ENCODE measurements around the gene POU6F1.
"Not testable (repeated sequence)": the region's sequence is repeated elsewhere in the genome, so short reads cannot be mapped to it uniquely, and the experiment has no call there.

POU6F1 gene

DNA sequence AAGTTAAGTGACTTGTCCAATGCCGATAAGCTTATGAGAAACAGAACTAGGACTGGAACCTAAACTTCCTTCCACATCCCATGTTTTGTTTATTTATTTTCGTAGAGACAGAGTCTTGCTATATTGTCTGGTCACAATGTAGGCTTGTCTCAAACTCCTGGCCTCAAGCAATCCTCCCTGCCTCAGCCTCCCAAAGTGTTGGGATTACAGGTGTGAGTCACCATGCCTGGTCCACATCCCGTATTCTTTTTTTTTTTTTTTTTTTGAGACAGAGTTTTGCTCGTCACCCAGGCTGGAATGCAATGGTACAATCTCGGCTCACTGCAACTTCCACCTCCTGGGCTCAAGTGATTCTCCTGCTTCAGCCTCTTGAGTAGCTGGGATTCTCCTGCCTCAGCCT is 9.2 kb upstream of the POU6F1 start:
- not testable (repeated sequence) for DNase-seq (ENCODE audit: low spot score)

DNA sequence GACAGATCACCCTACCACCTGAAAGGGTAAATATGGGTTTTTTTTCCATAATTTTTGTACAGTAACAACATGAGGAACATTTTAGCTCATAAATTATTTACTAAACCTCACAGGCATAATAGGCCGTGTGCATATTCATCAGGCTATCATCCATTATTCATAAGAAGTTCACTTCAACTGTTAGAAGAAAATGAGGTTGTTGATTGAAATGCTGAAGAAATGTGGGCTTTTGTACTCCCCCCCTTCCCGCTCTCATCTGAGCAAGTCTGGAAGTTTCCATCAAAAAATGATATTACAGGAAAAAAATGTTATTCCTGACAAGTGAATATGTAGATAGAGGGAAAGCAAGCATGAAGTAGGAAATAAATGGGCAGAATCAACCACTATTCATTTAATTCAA is 7.9 kb upstream of the POU6F1 start:
- DNase-seq (ENCODE audit: low spot score), result no peak

DNA sequence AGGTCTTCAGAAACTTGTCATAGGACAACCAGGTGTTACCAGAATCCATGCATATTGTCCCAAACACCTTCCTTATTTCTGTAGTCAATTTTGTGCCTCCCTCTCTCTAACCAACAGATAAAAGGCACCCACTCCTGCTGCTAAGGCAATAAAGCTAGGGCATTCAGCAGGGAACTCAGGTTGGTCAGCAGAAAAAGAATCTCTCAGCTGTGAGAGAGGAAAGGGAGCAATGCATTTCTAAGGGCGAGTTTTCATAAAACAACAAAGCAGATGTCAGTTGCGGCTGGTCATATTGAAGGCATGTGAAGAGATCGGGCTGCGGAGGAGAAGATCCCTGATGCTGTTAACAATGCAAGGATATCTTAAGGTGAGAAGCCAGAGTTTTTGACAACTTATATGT is 7.4 kb upstream of the POU6F1 start:
- no peak for DNase-seq (ENCODE audit: low spot score)

DNA sequence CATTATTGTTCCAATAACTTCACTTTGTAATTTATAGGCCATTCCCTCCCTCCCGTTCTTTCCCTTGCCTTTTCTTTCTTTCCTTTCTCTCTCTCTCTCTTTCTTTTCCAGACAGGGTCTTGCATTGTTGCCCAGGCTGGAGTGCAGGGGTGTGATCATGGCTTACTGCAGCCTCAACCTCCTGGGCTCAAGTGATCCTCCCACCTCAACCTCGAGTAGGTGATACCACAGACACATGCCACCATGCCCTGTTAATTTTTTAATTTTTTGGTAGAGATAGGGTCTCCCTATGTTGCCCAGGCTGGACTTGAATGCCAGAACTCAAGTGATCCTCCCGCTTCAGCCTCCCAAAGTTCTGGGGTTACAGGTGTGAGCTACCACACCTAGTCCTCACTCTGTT is 6.8 kb upstream of the POU6F1 start:
- DNase-seq (ENCODE audit: low spot score), result no peak

DNA sequence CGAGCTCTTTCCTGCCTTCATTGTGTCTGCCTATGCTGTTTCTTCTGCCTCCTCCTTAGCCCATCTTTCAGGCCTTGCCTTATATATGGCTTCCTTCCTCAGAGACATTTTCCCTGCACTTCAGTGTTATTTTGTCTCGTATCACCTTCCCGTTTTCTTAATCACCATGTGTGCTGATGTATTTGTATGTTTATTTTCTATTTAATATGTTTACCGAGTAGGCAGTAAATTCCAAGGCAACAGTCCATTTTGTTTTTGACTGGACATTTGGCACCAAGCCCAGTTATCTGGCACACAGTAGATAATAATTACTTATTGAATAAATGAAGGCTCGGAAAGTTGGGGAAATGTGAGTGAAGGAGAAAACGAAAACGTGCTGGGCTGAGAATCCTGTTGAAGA is 4.6 kb upstream of the POU6F1 start:
- no peak for DNase-seq (ENCODE audit: low spot score)

DNA sequence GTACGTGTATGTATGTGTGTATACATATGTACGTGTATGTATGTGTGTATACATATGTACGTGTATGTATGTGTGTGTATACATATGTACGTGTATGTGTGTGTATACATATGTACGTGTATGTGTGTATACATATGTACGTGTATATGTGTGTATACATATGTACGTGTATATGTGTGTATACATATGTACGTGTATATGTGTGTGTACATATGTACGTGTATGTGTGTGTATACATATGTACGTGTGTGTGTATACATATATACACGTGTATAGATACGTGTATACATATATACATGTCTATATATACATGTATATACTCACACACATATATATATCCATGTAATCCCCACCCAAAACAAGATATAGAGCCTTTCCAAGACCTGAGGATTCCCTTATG is 2.0 kb upstream of the POU6F1 start:
- DNase-seq (ENCODE audit: low spot score), result not testable (repeated sequence)

DNA sequence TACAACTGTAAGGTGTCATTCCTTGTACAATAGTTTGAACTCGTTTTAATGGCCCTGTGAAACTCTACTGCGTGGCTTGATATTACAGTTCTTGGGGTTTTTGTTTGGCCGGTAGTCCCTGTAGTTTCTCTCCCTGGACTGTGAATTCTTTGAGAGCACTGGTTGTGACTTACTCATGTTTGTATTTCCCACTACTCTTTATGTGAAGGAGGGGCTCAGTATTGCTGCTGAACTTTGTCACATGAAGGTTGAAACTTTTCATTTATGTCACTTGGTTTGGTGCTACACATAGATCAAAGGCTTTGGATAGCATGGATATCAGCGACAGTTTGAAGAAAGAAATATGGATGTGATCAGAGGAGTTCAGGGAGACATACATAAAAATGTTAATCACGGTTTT is 1.5 kb upstream of the POU6F1 start:
- DNase-seq (ENCODE audit: low spot score), result no peak

DNA sequence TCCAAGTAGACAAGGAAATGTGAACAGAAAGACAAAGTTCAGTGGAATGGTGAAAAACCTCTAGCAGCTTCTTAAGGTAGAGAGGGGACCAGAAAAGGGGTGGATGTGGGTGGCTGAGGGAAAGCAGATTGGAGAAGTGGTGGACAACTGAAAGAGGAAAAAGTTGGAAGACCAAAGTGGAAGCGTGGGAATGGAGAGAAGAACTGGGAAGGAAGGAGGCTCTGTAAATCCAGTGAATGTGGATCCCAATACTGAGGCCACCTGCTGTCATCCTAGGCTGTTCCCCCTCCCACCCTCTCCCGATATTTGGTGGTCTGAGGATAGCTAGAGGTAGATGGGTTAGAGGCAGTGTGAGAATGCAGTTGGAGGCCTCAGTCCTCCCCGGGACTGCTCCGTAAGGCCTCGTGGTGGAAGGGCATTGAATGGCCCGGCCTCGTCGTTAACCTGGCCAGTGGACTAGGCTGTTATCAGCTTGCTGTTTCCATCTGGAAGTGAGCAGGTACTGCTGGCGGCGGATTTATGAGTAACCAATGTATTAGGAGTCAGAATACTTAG is 822 bp upstream of the POU6F1 start:
- no peak for DNase-seq (ENCODE audit: low spot score)

DNA sequence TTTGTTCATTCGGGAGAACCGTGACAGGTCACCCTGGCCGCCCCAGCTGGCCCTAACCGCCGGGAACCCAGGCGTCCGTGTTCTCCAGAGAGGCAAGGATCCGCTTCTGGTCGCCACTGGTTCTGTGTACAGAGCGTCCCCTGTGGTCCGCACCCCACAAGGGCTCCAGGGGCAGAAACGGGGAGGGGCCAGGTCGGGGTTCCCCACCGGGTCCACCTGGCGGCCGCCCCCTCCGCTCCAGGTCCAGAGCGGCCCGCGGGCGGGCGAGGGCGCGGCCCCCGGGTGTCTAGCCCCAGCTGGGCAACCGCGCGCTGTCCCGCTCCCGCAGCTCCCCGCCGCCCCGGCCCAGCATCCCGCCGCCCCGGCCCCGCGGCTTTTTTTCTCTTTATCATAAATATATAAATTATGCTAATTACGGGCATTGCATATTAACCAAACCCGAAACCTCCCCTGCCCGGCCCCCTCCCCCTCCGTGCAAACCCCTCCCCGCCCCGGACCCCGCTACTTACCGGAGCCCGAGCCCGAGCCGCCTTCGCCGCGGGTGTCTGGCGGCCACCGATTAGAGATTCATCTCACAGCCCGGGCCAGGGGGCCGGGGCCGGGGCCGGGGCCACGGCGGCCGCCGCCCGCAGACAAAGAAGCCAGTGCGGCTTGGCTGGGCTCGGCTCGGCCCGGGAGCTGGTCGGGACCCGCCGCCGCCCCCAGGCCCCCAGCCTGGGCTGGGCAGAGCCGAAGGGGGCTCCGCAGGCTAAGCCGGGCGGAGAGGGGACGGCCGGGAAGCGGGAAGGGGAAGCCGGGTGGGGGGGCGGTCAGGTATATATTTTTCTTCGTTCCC is 512 bp downstream of the POU6F1 start:
- peak; percentile 13 for DNase-seq (ENCODE audit: low spot score)

DNA sequence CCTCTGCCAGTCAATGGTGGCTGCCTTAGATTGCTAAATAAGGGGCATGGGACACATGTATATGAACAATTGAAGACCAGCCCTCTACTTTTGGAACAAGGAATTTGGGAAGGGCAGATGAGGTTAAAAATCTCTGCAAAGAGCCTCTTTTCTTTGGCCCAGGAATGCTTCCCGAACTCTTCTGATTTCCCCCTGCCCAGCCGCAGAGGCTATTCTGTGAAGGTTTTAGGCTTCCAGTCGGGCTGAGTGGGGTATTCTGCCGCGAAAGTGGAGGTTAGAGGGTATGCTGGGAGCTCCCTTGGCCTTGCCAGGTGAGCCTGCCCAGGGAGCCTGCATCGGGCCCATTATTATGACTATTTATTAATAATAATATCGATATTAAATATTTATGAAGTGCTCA is 1.2 kb downstream of the POU6F1 start:
- no peak for DNase-seq (ENCODE audit: low spot score)

DNA sequence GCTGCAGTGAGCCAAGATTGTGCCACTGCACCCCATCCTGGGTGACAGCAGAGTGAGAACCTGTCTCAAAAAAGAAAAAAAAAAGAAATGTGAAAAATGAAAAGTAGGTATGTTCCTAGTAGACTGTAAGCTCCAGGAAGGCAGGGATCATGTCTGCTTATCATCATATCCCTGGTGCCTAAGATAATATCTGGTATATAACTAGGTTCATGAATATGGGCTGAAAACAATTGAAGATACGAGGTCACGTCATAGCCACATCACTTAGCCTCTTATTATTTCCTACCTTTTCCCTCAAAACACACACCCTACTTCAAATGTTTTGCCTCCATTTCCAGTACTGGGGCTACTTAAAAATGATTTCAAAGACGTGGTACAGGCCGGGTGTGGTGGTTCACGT is 3.0 kb downstream of the POU6F1 start:
- DNase-seq (ENCODE audit: low spot score), result no peak

DNA sequence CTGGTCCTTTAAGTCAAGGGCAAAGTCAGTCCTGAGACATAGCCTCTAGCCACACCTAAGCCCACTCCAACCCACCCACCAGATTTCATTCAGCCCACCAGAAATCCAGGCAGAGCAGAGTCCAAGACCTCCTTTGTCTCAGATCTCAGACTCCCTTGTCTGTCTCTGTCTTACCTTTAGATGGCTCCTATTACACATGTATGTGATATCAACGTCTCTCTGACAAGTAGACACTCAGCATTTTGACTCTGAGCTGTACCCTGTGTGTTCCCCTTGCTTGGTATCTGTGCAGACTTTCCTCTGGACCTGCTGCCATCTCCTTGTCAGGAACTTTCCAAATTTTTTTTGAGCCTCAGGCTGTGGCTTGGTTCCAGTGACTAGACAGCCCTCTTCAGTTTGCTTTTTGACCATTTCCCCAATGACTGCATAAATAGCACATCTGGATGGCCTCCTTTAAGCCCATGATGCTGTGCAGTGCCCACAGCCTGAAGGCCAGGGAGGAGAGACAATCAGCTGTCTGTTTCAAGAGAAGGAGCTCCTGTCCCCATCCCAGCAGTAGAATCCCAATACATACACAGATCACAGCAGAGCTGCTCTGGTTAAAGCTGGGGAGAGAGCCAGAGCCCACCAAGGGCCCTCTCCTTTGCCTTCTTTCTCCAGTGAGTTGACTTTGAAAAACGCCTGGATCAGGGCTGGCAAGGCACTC is 7.0 kb downstream of the POU6F1 start:
- no peak for DNase-seq (ENCODE audit: low spot score)

DNA sequence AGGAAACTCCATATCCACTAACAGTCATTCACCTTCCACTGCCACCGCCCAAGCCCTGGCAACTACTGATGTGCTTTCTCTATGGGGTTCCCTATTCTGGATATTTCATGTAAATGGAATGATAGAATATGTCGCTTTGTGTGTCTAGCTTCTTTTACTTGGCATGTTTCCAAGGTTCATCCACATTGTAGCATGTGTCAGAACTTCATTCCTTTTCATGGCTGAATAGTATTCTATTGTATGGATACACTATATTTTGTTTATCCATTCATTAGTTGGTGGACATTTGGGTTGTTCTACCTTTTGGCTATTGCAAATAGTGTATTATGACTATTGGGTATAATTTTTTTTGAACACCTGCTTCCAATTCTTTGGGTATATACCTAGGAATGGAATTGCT is 8.6 kb downstream of the POU6F1 start:
- DNase-seq (ENCODE audit: low spot score), result no peak

DNA sequence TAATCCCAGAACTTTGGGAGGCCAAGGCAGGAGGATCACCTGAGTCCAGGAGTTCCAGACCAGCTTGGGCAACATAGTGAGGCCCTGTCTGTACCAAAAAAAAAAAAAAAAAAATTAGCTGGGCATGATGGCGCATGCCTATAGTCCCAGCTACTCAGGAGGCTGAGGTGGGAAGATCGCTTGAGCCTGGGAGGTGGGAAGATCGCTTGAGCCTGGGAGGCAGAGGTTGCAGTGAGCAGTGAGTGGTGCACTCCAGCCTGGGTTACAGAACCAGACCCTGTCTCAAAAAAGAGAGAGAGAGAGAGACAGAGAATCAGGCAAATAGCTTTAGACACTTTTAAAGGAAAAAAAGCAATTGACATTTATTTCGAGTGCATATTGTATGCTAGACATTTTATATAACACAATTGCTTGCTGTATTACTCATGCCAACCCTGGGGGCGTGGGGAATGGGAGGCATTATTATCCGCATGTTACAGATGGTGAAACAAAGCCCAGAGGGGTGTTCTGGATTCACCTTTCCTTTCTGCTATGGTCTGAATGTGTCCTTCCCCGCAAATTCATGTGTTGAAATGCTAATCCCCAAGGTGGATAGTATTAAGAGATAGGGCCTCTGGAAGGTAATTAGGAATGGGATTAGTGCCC is 9.7 kb downstream of the POU6F1 start:
- no peak for DNase-seq (ENCODE audit: low spot score)

DNA sequence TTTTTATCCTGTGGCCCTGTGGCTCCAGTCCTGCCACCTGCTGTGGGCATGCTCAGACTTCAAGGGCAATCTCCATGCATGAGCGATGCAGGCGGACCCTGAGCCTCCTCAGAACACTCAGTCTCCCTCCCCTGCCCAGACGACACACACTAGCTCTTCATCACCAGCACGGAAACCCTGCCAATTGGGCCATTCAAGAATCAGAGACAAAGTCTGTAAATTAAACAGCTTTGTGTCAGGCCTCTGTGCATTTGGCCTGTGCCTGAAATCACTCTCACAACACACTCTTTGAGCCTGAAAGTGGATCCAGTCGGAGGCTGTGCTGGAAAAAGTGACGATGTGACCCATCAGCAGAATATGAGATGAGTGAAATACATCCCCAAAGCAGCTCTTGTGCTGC is 12.5 kb downstream of the POU6F1 start:
- DNase-seq (ENCODE audit: low spot score), result no peak

DNA sequence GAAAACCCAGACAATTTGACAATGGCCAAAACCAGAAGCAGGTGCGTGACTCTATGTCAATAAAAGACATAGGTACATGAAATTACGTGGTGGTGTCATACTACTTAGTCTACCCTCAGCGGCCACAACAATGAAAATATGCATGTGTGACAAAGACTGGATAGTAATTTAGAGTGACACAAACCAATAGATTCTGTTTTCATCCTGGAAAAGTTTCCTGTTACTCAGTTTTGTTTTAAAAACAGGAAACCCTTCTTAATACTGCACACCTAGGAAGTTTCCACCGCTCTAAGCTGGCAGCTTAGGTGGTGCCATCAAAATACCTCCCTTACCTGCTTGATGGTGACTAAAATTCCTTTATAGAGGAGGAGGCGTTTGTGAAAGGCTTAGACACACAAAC is 15.1 kb downstream of the POU6F1 start:
- no peak for DNase-seq (ENCODE audit: low spot score)

DNA sequence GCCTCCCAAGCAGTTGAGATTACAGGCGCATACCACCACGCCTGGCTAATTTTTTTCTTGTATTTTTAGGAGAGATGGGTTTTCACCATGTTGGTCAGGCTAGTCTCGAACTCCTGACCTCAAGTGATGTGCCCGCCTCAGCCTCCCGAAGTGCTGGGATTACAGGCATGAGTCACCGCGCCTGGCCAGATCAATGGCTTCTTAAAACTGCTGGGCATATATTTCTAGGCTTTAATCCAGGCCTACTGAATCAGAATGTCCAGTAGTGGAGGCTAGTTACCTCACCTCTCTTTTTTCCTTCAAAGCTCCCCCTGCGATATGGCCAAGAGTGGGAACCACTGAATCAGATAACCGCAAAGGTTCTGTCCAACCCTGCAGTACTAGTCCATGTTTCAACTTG is 17.1 kb downstream of the POU6F1 start:
- no peak for DNase-seq (ENCODE audit: low spot score)

DNA sequence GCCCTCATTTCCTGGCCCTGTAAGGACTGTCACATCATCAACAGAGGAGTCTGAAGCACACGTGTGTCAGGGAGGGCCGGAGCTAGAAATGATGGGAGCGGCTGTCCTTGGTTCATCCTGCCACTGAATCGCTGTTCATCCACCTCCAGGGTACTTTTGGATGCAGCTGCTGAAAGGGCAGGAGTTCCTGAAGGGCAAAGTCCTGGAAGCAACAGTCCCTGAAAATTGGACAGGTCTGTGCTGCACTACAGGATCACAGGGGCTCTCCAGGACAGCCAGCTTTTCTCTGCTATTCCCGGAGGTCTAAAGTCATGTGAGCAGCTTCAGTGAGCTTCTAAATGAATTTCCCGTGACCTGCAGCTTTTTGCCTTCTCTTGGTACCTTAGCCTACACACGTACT is 17.7 kb downstream of the POU6F1 start:
- DNase-seq (ENCODE audit: low spot score), result no peak

DNA sequence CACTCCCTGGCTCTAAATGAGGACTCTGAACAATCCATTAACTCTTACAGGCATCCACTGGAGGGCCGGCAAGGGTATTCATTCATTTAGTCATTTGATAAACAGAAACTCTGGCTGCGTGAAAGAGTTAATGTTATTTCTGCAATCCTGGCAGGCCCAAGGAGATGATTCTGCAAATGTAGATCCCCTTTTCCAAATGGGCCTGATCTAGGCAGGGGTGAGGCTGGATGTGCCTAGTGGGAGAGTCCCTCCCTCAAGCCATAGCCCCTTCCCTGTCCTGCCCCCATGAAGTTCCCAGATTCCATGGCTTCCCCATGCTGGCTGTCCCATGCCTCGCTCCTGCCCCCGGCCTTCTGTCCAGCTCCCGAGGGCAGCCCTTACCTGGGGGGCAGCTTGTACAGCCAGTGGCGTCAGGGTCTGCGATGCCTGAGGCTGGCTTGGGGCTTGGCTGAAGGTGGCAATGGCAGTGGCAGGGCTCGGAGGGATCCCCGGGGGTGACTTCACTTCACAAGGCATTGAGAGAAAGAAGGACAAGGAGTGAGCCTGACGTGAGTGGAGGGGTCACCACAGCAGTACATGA is 18.4 kb downstream of the POU6F1 start:
- DNase-seq (ENCODE audit: low spot score), result no peak

DNA sequence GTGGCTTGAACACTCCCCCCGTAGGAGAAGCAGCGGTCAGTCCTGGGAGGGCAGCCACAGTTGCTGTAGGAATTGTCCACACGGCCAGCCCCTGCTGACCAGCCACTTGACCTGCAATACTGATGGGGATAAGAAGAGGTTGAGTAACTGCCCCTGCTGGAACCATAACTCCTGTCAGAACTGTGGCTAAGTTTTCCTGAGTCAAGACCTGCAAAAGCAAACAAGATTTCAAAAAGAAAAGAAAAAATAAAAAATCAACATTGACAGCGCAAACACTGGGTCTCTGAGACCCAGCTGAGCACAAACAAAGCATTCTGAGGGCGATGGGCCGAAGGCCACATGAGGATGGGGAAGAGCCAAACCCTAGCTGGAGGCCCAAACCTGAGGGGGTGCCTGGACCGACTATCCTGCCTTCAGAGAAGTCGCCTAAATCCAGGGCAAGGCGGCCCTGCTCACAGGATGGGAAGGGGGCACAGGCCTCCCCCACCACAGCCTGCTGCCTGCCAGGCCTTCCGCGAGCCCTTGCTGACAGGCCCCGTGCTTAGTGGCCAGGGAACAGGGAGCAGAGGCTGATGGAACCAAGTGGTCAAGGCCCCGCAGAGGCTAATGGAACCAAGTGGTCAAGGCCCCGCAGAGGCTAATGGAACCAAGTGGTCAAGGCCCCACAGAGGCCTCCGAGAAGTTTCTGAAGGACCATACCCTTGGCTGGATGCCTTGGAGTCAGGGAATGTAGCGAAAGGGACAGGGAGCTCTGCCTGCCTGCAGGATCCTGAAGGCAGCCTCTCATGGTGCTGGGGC is 19.1 kb downstream of the POU6F1 start:
- DNase-seq (ENCODE audit: low spot score), result no peak

DNA sequence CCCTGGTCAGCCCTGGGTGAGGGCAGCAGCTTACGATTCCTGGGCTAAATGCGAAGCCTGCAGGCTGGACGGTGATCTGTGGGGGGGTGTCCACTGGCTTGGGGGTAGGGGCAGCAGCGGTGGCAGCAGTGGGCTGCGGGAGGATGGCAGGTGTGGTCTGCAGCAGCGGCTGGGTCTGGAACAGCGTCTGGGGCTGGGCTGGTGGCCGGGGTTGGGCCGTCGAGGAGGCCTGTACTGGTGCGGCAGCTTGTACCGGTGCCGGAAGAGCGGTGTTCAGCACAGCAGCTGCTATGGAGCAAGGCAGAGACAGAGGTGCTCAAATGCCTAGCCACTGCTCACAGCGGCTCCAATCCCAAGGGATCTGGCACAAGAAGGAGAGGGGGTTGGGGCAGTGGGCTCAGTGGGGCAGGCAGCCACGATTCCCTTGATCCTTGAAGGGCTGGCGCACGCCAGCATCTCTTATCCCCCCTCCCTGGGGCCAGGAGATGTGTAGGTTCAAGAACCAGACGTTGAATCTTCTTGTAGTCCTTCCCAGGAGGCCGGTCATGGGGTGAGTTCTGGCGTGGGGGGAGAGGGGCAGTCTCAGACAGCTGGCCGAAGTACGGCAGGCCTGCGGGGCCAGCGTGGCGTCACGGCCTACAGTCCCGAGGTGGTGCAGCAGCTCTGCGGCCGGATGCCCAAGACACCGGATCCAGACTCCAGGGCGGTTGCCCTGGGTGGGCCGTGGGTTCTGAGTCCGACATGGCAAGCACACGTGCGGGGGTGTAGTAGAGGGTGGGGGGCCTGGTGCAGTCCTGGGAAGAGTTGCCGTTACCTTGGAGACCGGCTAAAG is 19.9 kb downstream of the POU6F1 start:
- no peak for DNase-seq (ENCODE audit: low spot score)
